Motor neuron (in vitro differentiated cells): Measurements from ENCODE around the gene PSAPL1. TPM values are rescaled to one million over a fixed set of nuclear protein-coding genes. Genes with fewer than 3 reads are reported as not detected.

Source experiments
- ATAC-seq, 8 experiments: fragments of 200-7000 bp; cut with Tn5 transposase; replicated peaks in 6 of 8; 2 replicates each; pipeline ENCODE4 v1.8.0; 2021; ENCODE audit warnings: mild to moderate bottlenecking in 8 of 8, moderate library complexity in 8 of 8
- H3K27ac ChIP-seq, 2 donors: fragments of 250-450 bp; sonication (Bioruptor Pico); 2 replicates each; pipeline ENCODE4 v1.9.0; 2021; ENCODE audit warnings: antibody characterized with exemption in 2 of 2, mild to moderate bottlenecking in 2 of 2, moderate library complexity in 1 of 2
- H3K4me1 ChIP-seq, 2 donors: fragments of 250-450 bp; sonication (Bioruptor Pico); replicated peaks in 1 of 2; 2 replicates each; pipeline ENCODE4 v1.6.1; 2021; ENCODE audit warnings: antibody characterized with exemption in 2 of 2, mild to moderate bottlenecking in 2 of 2, moderate library complexity in 1 of 2
- H3K4me3 ChIP-seq, 5 donors: fragments of 250-450 bp; sonication (Bioruptor Pico); 2 replicates each; pipeline ENCODE4 v1.9.0; 2021; ENCODE audit warnings: antibody characterized with exemption in 5 of 5, mild to moderate bottlenecking in 5 of 5, moderate library complexity in 4 of 5
- WGBS, 10 experiments: fragments of 450-650 bp; shearing (Covaris generic); methylation state at CpG; one replicate each; pipeline ENCODE4 v1.0.0; 2022; 5-methylcytosine and 5-hydroxymethylcytosine counted together
- in situ Hi-C, 9 experiments: fragments of 400-800 bp; cut with MboI; loops; one replicate each; pipeline ENCODE4 v1.15.0; 2021; ENCODE audit warnings: low sequenced_read_pairs in 9 of 9, low pct_unique_long_range_greater_than_20kb in 2 of 9; ENCODE audit not compliant: unreplicated experiment in 9 of 9
- total RNA-seq, 8 experiments: library from RNA; unstranded; fragments of 300-600 nt; gene quantifications; 2 replicates each; pipeline versions ENCODE4 v1.2.3 to v1.2.4, GENCODE V29; 2022

PSAPL1 gene
- total RNA-seq, 8 experiments from 2014 or later: 0.08 to 0.72 (median 0.31) TPM; not detected in 1

DNA sequence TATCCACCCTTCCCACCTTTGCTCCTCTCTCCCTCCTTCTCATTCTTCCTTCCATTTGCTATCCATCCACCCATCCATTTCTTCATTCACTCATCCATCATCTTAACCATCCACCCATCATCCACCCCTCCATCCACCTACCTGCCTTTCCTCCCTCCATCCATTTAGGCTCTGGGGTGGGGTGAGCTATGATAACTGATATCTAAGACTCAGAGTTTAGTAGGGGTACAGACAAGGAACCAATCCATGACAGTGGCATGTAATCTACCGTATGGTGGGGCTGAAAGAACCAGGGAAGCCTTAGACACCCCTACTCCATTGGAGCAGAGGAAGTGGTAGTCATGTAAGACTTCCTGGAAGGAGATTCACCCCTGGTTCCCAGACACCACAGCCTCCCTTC, 23.2 kb downstream of the PSAPL1 start:
- H3K27ac ChIP-seq: no peak overlapping the region
- no peak overlapping the region for H3K4me3 ChIP-seq
- no peak for ATAC-seq
- peaks cover 22 to 27% of the 10 kb centered on the region in 2 donors for H3K4me1 ChIP-seq
- in situ Hi-C loops: no loop called here
- 20 to 80% methylated on average over 1 of the region's 1 CpG; no CpG with 5 or more reads in 8 of the 10 experiments for WGBS, 10 experiments

DNA sequence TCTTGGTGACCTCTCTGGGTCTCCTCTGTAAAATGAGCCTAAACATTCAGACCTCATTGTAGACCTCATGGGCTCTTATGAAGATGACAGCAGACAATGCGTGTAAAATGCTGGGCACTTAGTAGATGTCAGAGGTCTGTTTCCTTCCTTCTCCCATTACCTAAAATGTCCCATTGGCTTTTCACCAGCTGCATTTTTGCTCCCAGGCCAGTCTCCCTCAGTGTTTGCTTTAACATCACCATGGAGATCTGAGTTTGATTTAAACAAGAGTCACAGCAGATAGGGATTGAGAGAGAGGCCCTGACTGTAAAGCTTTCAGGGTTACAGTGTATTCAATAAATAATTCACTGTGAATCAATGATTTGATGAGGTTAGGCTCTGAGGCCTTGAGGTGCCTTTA, 24.3 kb downstream of the PSAPL1 start:
- WGBS, 10 experiments: 0 to 100% (median 70%) methylated on average over 1 of the region's 1 CpG; no CpG with 5 or more reads in 5 of the 10 experiments
- peak in 6 of 8 experiments; percentile 20 to 91 (median 63) for ATAC-seq
- Histone ChIP-seq H3K4me1 (peaks cover 22 to 27% of the 10 kb centered on the region in 2 donors), H3K4me3 (no peak overlapping the region), H3K27ac (peak overlapping the region; percentile 15 to 36)
- in situ Hi-C loops: no loop called here

DNA sequence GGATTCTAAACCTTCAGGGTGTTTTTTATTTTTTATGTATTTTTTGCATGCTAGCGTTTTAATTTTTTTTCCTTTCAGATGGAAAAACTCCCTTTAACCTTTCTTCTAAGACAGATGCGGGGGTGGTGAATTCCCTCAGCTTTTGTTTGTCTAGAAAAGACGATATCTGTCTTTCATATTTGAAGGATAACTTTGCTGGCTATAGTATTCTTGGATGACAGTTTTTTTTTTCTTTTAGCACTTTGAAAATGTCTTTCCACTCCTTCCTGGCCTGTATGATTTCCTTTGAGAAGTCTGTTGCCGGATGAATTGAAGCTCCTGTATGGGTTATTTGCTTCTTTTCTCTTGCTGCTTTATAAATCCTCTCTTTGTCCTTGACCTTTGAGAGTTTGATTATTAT, 26.6 kb downstream of the PSAPL1 start:
- Histone ChIP-seq H3K4me3 (no peak overlapping the region), H3K4me1 (peaks cover 16 to 17% of the 10 kb centered on the region in 2 donors), H3K27ac (no peak overlapping the region)
- no peak for ATAC-seq
- in situ Hi-C loops: no loop called here
- 56 to 100% (median 85%) methylated on average over 3 to 4 of the region's 4 CpGs; no CpG with 5 or more reads in 1 of the 10 experiments for WGBS, 10 experiments

DNA sequence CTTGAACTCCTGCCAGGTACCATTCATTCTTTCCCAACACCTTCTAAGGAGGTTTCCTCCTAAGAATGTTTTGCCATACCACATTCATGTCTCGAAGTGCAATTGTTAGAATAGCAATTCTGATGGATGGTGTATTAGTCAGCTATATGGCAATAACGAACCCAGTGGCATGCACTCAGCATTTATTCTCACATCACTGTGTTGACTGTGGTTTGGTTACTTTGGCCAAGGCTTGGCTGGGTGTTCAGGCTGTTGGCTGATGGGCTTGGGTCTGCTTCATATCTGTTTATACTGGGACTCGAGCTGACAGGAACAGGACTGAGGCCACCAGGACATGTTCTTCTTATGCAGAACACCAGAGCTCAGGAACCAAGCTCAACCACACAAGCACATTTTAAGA, 31.7 kb downstream of the PSAPL1 start:
- peak in 1 of 8 experiments; percentile 28 for ATAC-seq
- in situ Hi-C loops: no loop called here
- Histone ChIP-seq H3K4me1 (peaks cover 8 to 18% of the 10 kb centered on the region in 2 donors), H3K4me3 (no peak overlapping the region), H3K27ac (no peak overlapping the region)
- WGBS, 10 experiments: 0 to 93% (median 67%) methylated on average over 1 to 3 of the region's 3 CpGs; no CpG with 5 or more reads in 3 of the 10 experiments

GRCh38 chr4:7402526-7402925, 32.2 kb downstream of the PSAPL1 start:
- Histone ChIP-seq H3K27ac (no peak overlapping the region), H3K4me3 (no peak overlapping the region), H3K4me1 (peaks cover 8 to 21% of the 10 kb centered on the region in 2 donors)
- WGBS, 10 experiments: 0 to 78% (median 45%) methylated on average over 2 to 4 of the region's 4 CpGs; no CpG with 5 or more reads in 3 of the 10 experiments
- ATAC-seq: no peak
- in situ Hi-C loops: no loop called here

- H3K4me1 ChIP-seq: peaks cover 22 to 32% of the 10 kb centered on the region in 2 donors
- H3K4me3 ChIP-seq: no peak overlapping the region
- no peak for ATAC-seq
- in situ Hi-C loops: no loop called here
- WGBS, 10 experiments: 0 to 89% (median 65%) methylated on average over 1 to 2 of the region's 2 CpGs
- no peak overlapping the region for H3K27ac ChIP-seq
Observed at GRCh38 chr4:7400671-7401298, 33.9 kb downstream of the PSAPL1 start.

GRCh38 chr4:7399440-7400234, 35.1 kb downstream of the PSAPL1 start:
- in situ Hi-C loops: no loop called here
- ATAC-seq: no peak
- WGBS, 10 experiments: 12 to 100% (median 54%) methylated on average over 3 to 5 of the region's 16 CpGs; no CpG with 5 or more reads in 6 of the 10 experiments
- no peak overlapping the region for H3K4me3 ChIP-seq
- H3K27ac ChIP-seq: no peak overlapping the region
- H3K4me1 ChIP-seq: peaks cover 32 to 44% of the 10 kb centered on the region in 2 donors

DNA sequence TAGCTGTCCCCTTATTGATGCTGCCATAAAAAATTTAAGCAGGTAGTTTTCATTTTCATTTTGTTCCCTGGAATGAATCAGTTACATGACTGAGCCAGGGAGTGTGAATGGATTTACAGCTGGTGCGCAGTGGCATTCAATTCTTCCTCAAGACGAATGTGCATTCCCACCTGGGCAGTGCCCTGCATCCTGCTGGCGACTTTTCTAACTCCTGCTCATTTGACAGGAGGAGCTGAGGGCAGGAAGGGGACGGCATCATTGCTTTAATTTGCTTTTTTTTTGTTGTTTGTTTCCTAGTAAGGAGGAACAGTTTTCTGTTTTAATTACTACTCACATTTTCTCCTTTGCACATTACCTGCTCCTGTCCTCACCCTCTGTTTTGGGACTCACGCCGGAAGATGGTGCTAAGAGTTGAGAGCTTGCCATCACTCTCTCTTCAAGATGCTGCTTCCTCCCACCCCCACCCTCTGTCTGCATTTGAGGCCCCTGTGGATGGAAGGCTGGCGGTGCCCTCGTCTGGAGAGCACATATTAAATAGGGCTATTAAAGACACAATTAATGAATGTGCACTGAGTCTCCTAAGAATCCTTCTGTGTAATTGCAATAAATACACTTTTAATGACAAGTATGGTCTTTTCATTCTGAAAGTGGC, 35.8 kb downstream of the PSAPL1 start:
- Histone ChIP-seq H3K4me1 (peaks cover 36 to 51% of the 10 kb centered on the region in 2 donors), H3K4me3 (no peak overlapping the region), H3K27ac (no peak overlapping the region)
- 46 to 100% (median 60%) methylated on average over 1 to 8 of the region's 8 CpGs; no CpG with 5 or more reads in 1 of the 10 experiments for WGBS, 10 experiments
- in situ Hi-C loops: no loop called here
- peak in 5 of 8 experiments; percentile 63 to 92 (median 81) for ATAC-seq

DNA sequence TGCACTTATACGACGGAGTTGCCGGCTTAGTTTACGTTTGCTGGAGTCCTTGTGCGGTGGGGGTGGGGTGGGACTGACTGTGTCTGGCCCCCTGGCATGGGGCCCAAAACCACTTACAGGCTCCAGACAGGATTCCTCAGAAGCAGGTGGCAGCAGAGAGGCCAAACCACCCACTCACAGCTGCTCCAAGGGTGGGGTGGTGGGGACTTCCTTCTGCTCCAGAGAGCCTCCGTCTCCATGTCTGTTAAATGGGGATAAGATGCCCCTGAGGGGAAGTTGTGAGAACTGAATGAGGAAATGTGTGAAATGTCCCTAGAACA, 36.7 kb downstream of the PSAPL1 start:
- Histone ChIP-seq H3K27ac (no peak overlapping the region), H3K4me3 (no peak overlapping the region), H3K4me1 (peaks cover 42 to 59% of the 10 kb centered on the region in 2 donors)
- WGBS, 10 experiments: 83 to 95% methylated on average over 1 to 4 of the region's 6 CpGs; no CpG with 5 or more reads in 8 of the 10 experiments
- in situ Hi-C loops: no loop called here
- ATAC-seq: peak in 3 of 8 experiments; percentile 8 to 51 (median 12)

GRCh38 chr4:7397206-7398103, 37.3 kb downstream of the PSAPL1 start:
- H3K27ac ChIP-seq: no peak overlapping the region
- H3K4me3 ChIP-seq: no peak overlapping the region
- peak in 1 of 8 experiments; percentile 7 for ATAC-seq
- in situ Hi-C loops: no loop called here
- 47 to 93% (median 75%) methylated on average over 1 to 10 of the region's 24 CpGs; no CpG with 5 or more reads in 2 of the 10 experiments for WGBS, 10 experiments
- H3K4me1 ChIP-seq: peaks cover 45 to 61% of the 10 kb centered on the region in 2 donors

- H3K4me3 ChIP-seq: no peak overlapping the region
- ATAC-seq: no peak
- WGBS, 10 experiments: 16 to 71% (median 50%) methylated on average over 2 to 12 of the region's 14 CpGs; no CpG with 5 or more reads in 2 of the 10 experiments
- H3K27ac ChIP-seq: no peak overlapping the region
- H3K4me1 ChIP-seq: peaks cover 55 to 67% of the 10 kb centered on the region in 2 donors
- in situ Hi-C loops: no loop called here
Observed at GRCh38 chr4:7396186-7396910, 38.4 kb downstream of the PSAPL1 start.

- Histone ChIP-seq H3K4me3 (no peak overlapping the region), H3K27ac (no peak overlapping the region), H3K4me1 (peaks cover 55 to 67% of the 10 kb centered on the region in 2 donors)
- 30 to 100% (median 89%) methylated on average over 1 to 4 of the region's 8 CpGs; no CpG with 5 or more reads in 2 of the 10 experiments for WGBS, 10 experiments
- in situ Hi-C loops: no loop called here
- no peak for ATAC-seq
Observed at GRCh38 chr4:7395645-7396044, 39.1 kb downstream of the PSAPL1 start.
